Left ventricle myocardium inferior (tissue), 1 donor: Measurements from ENCODE around the gene MRPL44. TPM values are rescaled to one million over a fixed set of nuclear protein-coding genes. Genes with fewer than 3 reads are reported as not detected.

Source experiments
- DNase-seq: peaks from one replicate; pipeline ENCODE4 v3.0.0-alpha.2; 2020
- H3K27ac ChIP-seq: fragments of 200-600 bp; replicated peaks from 2 replicates; pipeline ENCODE4 v1.8.0; 2021
- H3K27me3 ChIP-seq: fragments of 200-600 bp; 2 replicates; pipeline ENCODE4 v1.8.0; 2021; ENCODE audit warnings: low read depth
- H3K36me3 ChIP-seq: fragments of 200-600 bp; 2 replicates; pipeline ENCODE4 v1.8.0; 2021
- H3K4me1 ChIP-seq: fragments of 200-600 bp; 2 replicates; pipeline ENCODE4 v1.8.0; 2021
- H3K4me3 ChIP-seq: fragments of 200-600 bp; 2 replicates; pipeline ENCODE4 v1.8.0; 2021; ENCODE audit warnings: mild to moderate bottlenecking, moderate library complexity
- H3K9me3 ChIP-seq: fragments of 200-600 bp; replicated peaks from 2 replicates; pipeline ENCODE4 v1.8.0; 2021
- CTCF ChIP-seq: fragments of 200-600 bp; IDR thresholded peaks from 2 replicates; pipeline ENCODE4 v1.8.0; 2021; ENCODE audit warnings: antibody characterized with exemption, mild to moderate bottlenecking, borderline replicate concordance
- intact Hi-C: fragments of 100-400 bp; cut with micrococcal nuclease; formaldehyde crosslinking; loops from one replicate; pipeline ENCODE4 v1.11.0; 2022
- total RNA-seq: library from RNA; stranded (reverse); fragmentation: NEBNext Ultra II Directional; extraction: Animal tissue kit (Norgen Biotek cat#: 25700); gene quantifications from one replicate; pipeline ENCODE4 v1.2.1, GENCODE V29; 2021
- donor health status: DM: no; HTN: yes; CAD: no; lungs with severe emphysema.

Gene MRPL44
- total RNA-seq, 1 donor from 2014 or later = 39.9 TPM

- no peak overlapping the region for H3K4me3 ChIP-seq
- TF ChIP-seq CTCF = no peak
- H3K36me3 ChIP-seq = peaks cover 5% of the 10 kb centered on the region
- no peaks in the 10 kb centered on the region for H3K9me3 ChIP-seq
- DNase-seq = no peak
- peaks cover 5% of the 10 kb centered on the region for H3K27me3 ChIP-seq
- intact Hi-C loops = no loop called here
- no peak overlapping the region for H3K27ac ChIP-seq
- H3K4me1 ChIP-seq = no peaks in the 10 kb centered on the region
Observed at GRCh38 chr2:223989206-223989855, 32.1 kb downstream of the MRPL44 start.

GRCh38 chr2:223989856-223990232 lies 32.6 kb downstream of the MRPL44 start:
- intact Hi-C loops = loop anchor here (5.0 kb wide), 1 partner anchor 292 kb away; no protein-coding TSS in a partner anchor
- no peak overlapping the region for H3K27ac ChIP-seq
- no peak for TF ChIP-seq CTCF
- H3K27me3 ChIP-seq = peaks cover 5% of the 10 kb centered on the region
- no peaks in the 10 kb centered on the region for H3K36me3 ChIP-seq
- no peaks in the 10 kb centered on the region for H3K9me3 ChIP-seq
- H3K4me1 ChIP-seq = no peaks in the 10 kb centered on the region
- no peak overlapping the region for H3K4me3 ChIP-seq
- DNase-seq = no peak

- Histone ChIP-seq H3K4me1 (no peaks in the 10 kb centered on the region), H3K36me3 (no peaks in the 10 kb centered on the region), H3K27me3 (peaks cover 5% of the 10 kb centered on the region), H3K27ac (no peak overlapping the region), H3K4me3 (no peak overlapping the region), H3K9me3 (no peaks in the 10 kb centered on the region)
- intact Hi-C loops = loop anchor here (5.0 kb wide), 1 partner anchor 291 kb away; no protein-coding TSS in a partner anchor
- no peak for TF ChIP-seq CTCF
- DNase-seq = no peak
Observed at GRCh38 chr2:223991611-223992010, 34.3 kb downstream of the MRPL44 start.

GRCh38 chr2:223993634-223994232 lies 36.5 kb downstream of the MRPL44 start:
- H3K36me3 ChIP-seq = no peaks in the 10 kb centered on the region
- no peaks in the 10 kb centered on the region for H3K27me3 ChIP-seq
- intact Hi-C loops = loop anchor here (5.0 kb wide), 1 partner anchor 289 kb away; no protein-coding TSS in a partner anchor
- DNase-seq = peak; percentile 23
- H3K9me3 ChIP-seq = no peaks in the 10 kb centered on the region
- TF ChIP-seq CTCF = peak; percentile 88
- no peaks in the 10 kb centered on the region for H3K4me1 ChIP-seq
- H3K4me3 ChIP-seq = no peak overlapping the region
- no peak overlapping the region for H3K27ac ChIP-seq

- intact Hi-C loops = loop anchor here (5.0 kb wide), 1 partner anchor 288 kb away; no protein-coding TSS in a partner anchor
- no peak overlapping the region for H3K27ac ChIP-seq
- no peak for TF ChIP-seq CTCF
- H3K4me3 ChIP-seq = no peak overlapping the region
- no peaks in the 10 kb centered on the region for H3K9me3 ChIP-seq
- H3K36me3 ChIP-seq = no peaks in the 10 kb centered on the region
- H3K27me3 ChIP-seq = no peaks in the 10 kb centered on the region
- DNase-seq = no peak
- no peaks in the 10 kb centered on the region for H3K4me1 ChIP-seq
Observed at GRCh38 chr2:223994562-223995162, 37.4 kb downstream of the MRPL44 start.
